CD14-positive monocyte (primary cell): ENCODE data around the gene TMCO4. TPM values are rescaled to one million over a fixed set of nuclear protein-coding genes. Genes with fewer than 3 reads are reported as not detected.

Source experiments
- DNase-seq, 3 donors: peaks; one replicate each; pipeline ENCODE4 v3.0.0-alpha.2; 2011 to 2022
- H2AFZ ChIP-seq: 2 replicates; pipeline ENCODE4 v1.6.0; 2012; ENCODE audit warnings: mild to moderate bottlenecking, low read depth, low read length, inconsistent platforms; ENCODE audit not compliant: insufficient read depth, poor library complexity, severe bottlenecking
- H3K27ac ChIP-seq, 2 donors: 1 replicate in 1 of 2; 2 replicates in 1 of 2; pipeline ENCODE4 v1.5.1; 2012 to 2013; ENCODE audit warnings: low read length in 2 of 2, control low read depth in 1 of 2, inconsistent platforms in 1 of 2, low read depth in 1 of 2, mild to moderate bottlenecking in 1 of 2
- H3K27me3 ChIP-seq, 2 donors: one replicate each; pipeline versions ENCODE4 v1.6.0 to v1.6.1; 2011 to 2013; ENCODE audit warnings: low read length in 2 of 2; ENCODE audit not compliant: control insufficient read depth in 2 of 2, insufficient read depth in 2 of 2
- H3K36me3 ChIP-seq, 2 donors: replicated peaks in 1 of 2; 1 replicate in 1 of 2; 2 replicates in 1 of 2; pipeline versions ENCODE4 v1.5.1 to v1.6.1; 2012 to 2013; ENCODE audit warnings: low read length in 2 of 2, control low read depth in 1 of 2, inconsistent platforms in 1 of 2, mild to moderate bottlenecking in 1 of 2; ENCODE audit not compliant: insufficient read depth in 2 of 2, control insufficient read depth in 1 of 2
- H3K4me1 ChIP-seq, 2 donors: 1 replicate in 1 of 2; 2 replicates in 1 of 2; pipeline versions ENCODE4 v1.5.1 to v1.6.1; 2012 to 2013; ENCODE audit warnings: low read length in 2 of 2, control low read depth in 1 of 2, inconsistent platforms in 1 of 2, mild to moderate bottlenecking in 1 of 2, moderate library complexity in 1 of 2; ENCODE audit not compliant: insufficient read depth in 2 of 2, control insufficient read depth in 1 of 2
- H3K4me2 ChIP-seq: replicated peaks from 2 replicates; pipeline ENCODE3; 2012; ENCODE audit warnings: low read length, moderate library complexity, mild to moderate bottlenecking; ENCODE audit not compliant: poor library complexity, severe bottlenecking; ENCODE audit errors: extremely low read depth
- H3K4me3 ChIP-seq, 3 experiments: fragments of 200-600 bp in 1 of 3; sonication (generic) in 1 of 3; replicated peaks in 1 of 3; 1 replicate in 2 of 3; 2 replicates in 1 of 3; pipeline ENCODE4 v1.5.1; 2011 to 2013; ENCODE audit warnings: low read length in 3 of 3, mild to moderate bottlenecking in 3 of 3, control low read depth in 2 of 3, low read depth in 2 of 3, inconsistent platforms in 1 of 3, moderate library complexity in 1 of 3
- H3K79me2 ChIP-seq: 2 replicates; pipeline ENCODE4 v1.6.0; 2012; ENCODE audit warnings: mild to moderate bottlenecking, control low read depth, inconsistent platforms, low read length, moderate library complexity; ENCODE audit not compliant: insufficient read depth
- H3K9ac ChIP-seq: 2 replicates; pipeline ENCODE4 v1.6.0; 2017; ENCODE audit warnings: low read length, mild to moderate bottlenecking; ENCODE audit not compliant: insufficient read depth, poor library complexity, severe bottlenecking
- H3K9me3 ChIP-seq, 2 donors: replicated peaks in 1 of 2; 1 replicate in 1 of 2; 2 replicates in 1 of 2; pipeline versions ENCODE4 v1.5.1 to v1.6.1; 2012 to 2013; ENCODE audit warnings: low read length in 2 of 2, control low read depth in 1 of 2; ENCODE audit not compliant: control insufficient read depth in 1 of 2, insufficient read depth in 1 of 2
- H4K20me1 ChIP-seq: 2 replicates; pipeline ENCODE4 v1.6.0; 2012; ENCODE audit warnings: mild to moderate bottlenecking, low read length, control low read depth, moderate library complexity; ENCODE audit not compliant: insufficient read depth
- H3K27ac Mint-ChIP-seq, 7 donors: one replicate each; pipeline ENCODE4 v1.8.0; 2020; ENCODE audit warnings: mild to moderate bottlenecking in 7 of 7, mixed read lengths in 7 of 7, moderate library complexity in 6 of 7, inconsistent platforms in 2 of 7
- H3K27me3 Mint-ChIP-seq, 3 donors: one replicate each; pipeline ENCODE4 v1.8.0; 2021 to 2022; ENCODE audit warnings: low read depth in 3 of 3, mild to moderate bottlenecking in 3 of 3, mixed read lengths in 3 of 3, moderate library complexity in 3 of 3, inconsistent platforms in 1 of 3
- H3K36me3 Mint-ChIP-seq, 2 donors: one replicate each; pipeline ENCODE4 v1.8.0; 2020; ENCODE audit warnings: mixed read lengths in 2 of 2, inconsistent platforms in 1 of 2, mild to moderate bottlenecking in 1 of 2
- H3K4me1 Mint-ChIP-seq: one replicate; pipeline ENCODE4 v1.8.0; 2020; ENCODE audit warnings: mild to moderate bottlenecking, mixed read lengths
- H3K4me3 Mint-ChIP-seq, 2 donors: one replicate each; pipeline ENCODE4 v1.8.0; 2020; ENCODE audit warnings: mild to moderate bottlenecking in 2 of 2, mixed read lengths in 2 of 2, moderate library complexity in 1 of 2
- H3K9me3 Mint-ChIP-seq, 7 donors: one replicate each; pipeline ENCODE4 v1.8.0; 2020 to 2022; ENCODE audit warnings: mixed read lengths in 7 of 7, mild to moderate bottlenecking in 6 of 7, moderate library complexity in 6 of 7, inconsistent platforms in 2 of 7
- CTCF ChIP-seq: fragments of 200-600 bp; IDR thresholded peaks from one replicate; pipeline ENCODE4 v1.8.0; 2022; ENCODE audit warnings: antibody characterized with exemption, mild to moderate bottlenecking
- WGBS: methylation state at CpG from one replicate; pipeline ENCODE4 v1.1.5; 2013; ENCODE audit warnings: missing lambda C conversion rate; ENCODE audit not compliant: insufficient coverage; 5-methylcytosine and 5-hydroxymethylcytosine counted together
- intact Hi-C, 2 donors: fragments of 100-400 bp; cut with micrococcal nuclease; formaldehyde crosslinking; loops; one replicate each; pipeline versions ENCODE4 v1.15.0 to v1.15.1; 2023
- polyA plus RNA-seq, 3 donors: library from polyadenylated mRNA; depleted of rRNA in 1 of 3; unstranded in 2 of 3; stranded (reverse) in 1 of 3; fragments of 300-500 nt in 2 of 3; fragments of >200 nt in 1 of 3; fragmentation: Illumina TruSeq in 2 of 3; gene quantifications; 1 replicate in 2 of 3; 2 replicates in 1 of 3; pipeline ENCODE4 v1.2.3, GENCODE V29; 2012 to 2021

The TMCO4 gene
- polyA plus RNA-seq, 3 donors, result 6.9 to 10.1 (median 7.9) TPM

GRCh38 chr1:19668888-19669287 is 130.8 kb downstream of the TMCO4 start:
- no peak overlapping the region for H3K27ac ChIP-seq
- H3K4me2 ChIP-seq, result no peak overlapping the region
- DNase-seq, result no peak
- H3K79me2 ChIP-seq, result no peaks in the 10 kb centered on the region
- Mint-ChIP-seq H3K4me1 (peaks cover 3% of the 10 kb centered on the region), H3K36me3 (no peaks in the 10 kb centered on the region), H3K27me3 (peaks cover 31 to 57% (median 57%) of the 10 kb centered on the region in 3 donors), H3K9me3 (peaks cover 0 to 15% (median 0%) of the 10 kb centered on the region in 7 donors), H3K4me3 (no peak overlapping the region), H3K27ac (no peak overlapping the region)
- H3K4me1 ChIP-seq, result no peaks in the 10 kb centered on the region
- no peak overlapping the region for H2AFZ ChIP-seq
- WGBS, result 94% methylated on average over 4 of the region's 8 CpGs
- peaks cover 17 to 41% of the 10 kb centered on the region in 2 donors for H3K27me3 ChIP-seq
- no peak overlapping the region for H3K9ac ChIP-seq
- H3K36me3 ChIP-seq, result no peaks in the 10 kb centered on the region
- H4K20me1 ChIP-seq, result no peaks in the 10 kb centered on the region
- H3K4me3 ChIP-seq, result no peak overlapping the region
- intact Hi-C loops, result no loop called here
- H3K9me3 ChIP-seq, result peaks cover 0 to 6% of the 10 kb centered on the region in 2 donors
- TF ChIP-seq CTCF, result no peak

GRCh38 chr1:19665496-19666465 is 133.9 kb downstream of the TMCO4 start:
- Mint-ChIP-seq H3K4me1 (peaks cover 1% of the 10 kb centered on the region), H3K27ac (no peak overlapping the region), H3K4me3 (peak overlapping the region in 1 of 2 donors; percentile 79), H3K9me3 (peaks cover 0 to 23% (median 0%) of the 10 kb centered on the region in 7 donors), H3K27me3 (peaks cover 49 to 79% (median 72%) of the 10 kb centered on the region in 3 donors), H3K36me3 (peaks cover 0 to 1% of the 10 kb centered on the region in 2 donors)
- Histone ChIP-seq H3K4me1 (no peaks in the 10 kb centered on the region), H3K4me3 (no peak overlapping the region), H3K27ac (no peak overlapping the region), H3K4me2 (no peak overlapping the region), H3K9me3 (peaks cover 0 to 6% of the 10 kb centered on the region in 2 donors), H3K27me3 (peaks cover 24 to 51% of the 10 kb centered on the region in 2 donors), H3K9ac (no peak overlapping the region), H2AFZ (no peak overlapping the region), H3K79me2 (no peaks in the 10 kb centered on the region), H3K36me3 (no peaks in the 10 kb centered on the region), H4K20me1 (no peaks in the 10 kb centered on the region)
- intact Hi-C loops, result no loop called here
- no peak for DNase-seq
- 19% methylated on average over 79 of the region's 84 CpGs for WGBS
- no peak for TF ChIP-seq CTCF
